GM19240 (cell line): ENCODE results near the gene DOCK1.

Experiments
- DNase-seq: peaks from one replicate; pipeline ENCODE4 v3.0.0; 2011; ENCODE audit warnings: low spot score; ENCODE audit not compliant: insufficient read length

Gene DOCK1

GRCh38 chr10:127392351-127393235 lies 487.4 kb downstream of the DOCK1 start:
- DNase-seq, result no peak

GRCh38 chr10:127398140-127398970 lies 493.1 kb downstream of the DOCK1 start:
- DNase-seq, result no peak

GRCh38 chr10:127398971-127399365 lies 493.7 kb downstream of the DOCK1 start:
- no peak for DNase-seq

GRCh38 chr10:127399668-127400067 lies 494.4 kb downstream of the DOCK1 start:
- DNase-seq, result no peak

GRCh38 chr10:127400216-127400615 lies 495.0 kb downstream of the DOCK1 start:
- no peak for DNase-seq

- DNase-seq, result no peak
Observed at GRCh38 chr10:127402596-127403409, 497.6 kb downstream of the DOCK1 start.

GRCh38 chr10:127405221-127405620 lies 500.0 kb downstream of the DOCK1 start:
- no peak for DNase-seq

- DNase-seq, result no peak
Observed at GRCh38 chr10:127406018-127406550, 500.9 kb downstream of the DOCK1 start.

GRCh38 chr10:127407551-127407950 lies 502.3 kb downstream of the DOCK1 start:
- DNase-seq, result no peak

- DNase-seq, result no peak
Observed at GRCh38 chr10:127408112-127408710, 503.0 kb downstream of the DOCK1 start.

GRCh38 chr10:127408733-127409132 lies 503.5 kb downstream of the DOCK1 start:
- DNase-seq, result no peak

- DNase-seq, result no peak
Observed at GRCh38 chr10:127410030-127410429, 504.8 kb downstream of the DOCK1 start.

GRCh38 chr10:127411062-127411461 lies 505.8 kb downstream of the DOCK1 start:
- DNase-seq, result no peak

GRCh38 chr10:127413326-127413725 lies 508.1 kb downstream of the DOCK1 start:
- no peak for DNase-seq

GRCh38 chr10:127414024-127414423 lies 508.8 kb downstream of the DOCK1 start:
- no peak for DNase-seq

GRCh38 chr10:127415116-127415515 lies 509.9 kb downstream of the DOCK1 start:
- DNase-seq, result no peak

- no peak for DNase-seq
Observed at GRCh38 chr10:127415901-127416581, 510.8 kb downstream of the DOCK1 start.

- no peak for DNase-seq
Observed at GRCh38 chr10:127417031-127417430, 511.8 kb downstream of the DOCK1 start.

GRCh38 chr10:127417686-127418401 lies 512.6 kb downstream of the DOCK1 start:
- no peak for DNase-seq
